Calu3 (cell line): ENCODE data around the gene SLC4A11. TPM values are rescaled to one million over a fixed set of nuclear protein-coding genes. Genes with fewer than 3 reads are reported as not detected.

Source experiments
- BruUV-seq: library from RNA; stranded (reverse); fragments of 400-500 nt; replicated peaks from 2 replicates; lab custom pipeline; 2021; lab: Mats Ljungman, UMichigan
- CTCF ChIA-PET: fragments of 300-600 bp; sonication (Branson Sonifier 250); formaldehyde crosslinking; loops from one replicate; lab custom pipeline; 2022; ENCODE audit warnings: antibody characterized with exemption; lab: Charles Lee
- DNase-seq: peaks from one replicate; pipeline ENCODE4 v3.0.0; 2022
- H3K27ac Mint-ChIP-seq: one replicate; pipeline ENCODE4 v1.8.0; 2022; ENCODE audit warnings: mixed read lengths; ENCODE audit not compliant: unreplicated experiment
- H3K27me3 Mint-ChIP-seq: one replicate; pipeline ENCODE4 v1.8.0; 2022; ENCODE audit warnings: mixed read lengths; ENCODE audit not compliant: unreplicated experiment
- H3K36me3 Mint-ChIP-seq: one replicate; pipeline ENCODE4 v1.8.0; 2022; ENCODE audit warnings: mild to moderate bottlenecking, moderate library complexity, mixed read lengths; ENCODE audit not compliant: insufficient read depth, unreplicated experiment
- H3K4me1 Mint-ChIP-seq: one replicate; pipeline ENCODE4 v1.8.0; 2022; ENCODE audit warnings: mild to moderate bottlenecking, low read depth, mixed read lengths; ENCODE audit not compliant: unreplicated experiment
- H3K4me3 Mint-ChIP-seq: one replicate; pipeline ENCODE4 v1.8.0; 2022; ENCODE audit warnings: mild to moderate bottlenecking, low read depth, moderate library complexity, mixed read lengths; ENCODE audit not compliant: unreplicated experiment
- H3K9me3 Mint-ChIP-seq: one replicate; pipeline ENCODE4 v1.8.0; 2022; ENCODE audit warnings: low read depth, mixed read lengths; ENCODE audit not compliant: unreplicated experiment
- intact Hi-C: fragments of 100-400 bp; cut with micrococcal nuclease; formaldehyde crosslinking; loops from one replicate; pipeline ENCODE4 v1.10.0; 2022; ENCODE audit not compliant: unreplicated experiment
- total RNA-seq: library from RNA; stranded (reverse); gene quantifications from 2 replicates; pipeline ENCODE4 v1.2.3, GENCODE V29; 2022
- TF ChIP-seq, protein P1 (sequence below): fragments of 200-600 bp; IDR thresholded peaks from one replicate; pipeline ENCODE4 v1.8.0; 2022; ENCODE audit warnings: antibody characterized with exemption; ENCODE audit not compliant: unreplicated experiment

The SLC4A11 gene
- total RNA-seq, 1 experiment from 2014 or later, result 9.4 TPM

DNA sequence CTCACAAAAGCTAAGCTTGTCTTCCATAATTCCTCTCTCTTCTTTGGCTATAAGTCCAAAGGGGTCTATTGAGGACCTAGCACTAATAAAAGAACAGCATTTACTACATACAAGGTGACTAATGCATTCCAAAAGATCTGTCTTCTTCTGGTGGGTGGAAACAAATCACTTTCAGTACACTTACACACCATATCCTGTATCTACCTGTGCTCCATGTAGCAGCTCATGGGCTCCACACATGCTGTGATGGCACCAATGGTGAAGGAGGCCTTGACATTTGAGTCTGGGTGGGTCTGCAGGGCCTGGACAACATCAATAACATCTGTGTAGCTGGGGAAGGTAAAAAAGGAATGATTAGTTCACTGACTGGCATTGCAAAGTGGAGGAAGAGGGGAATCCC is 42.4 kb upstream of the SLC4A11 start:
- H3K27ac Mint-ChIP-seq, result no peak overlapping the region
- no peaks in the 10 kb centered on the region for H3K4me1 Mint-ChIP-seq
- no TSS peak for BruUV-seq
- H3K9me3 Mint-ChIP-seq, result no peaks in the 10 kb centered on the region
- DNase-seq, result no peak
- H3K4me3 Mint-ChIP-seq, result no peak overlapping the region
- CTCF ChIA-PET, result no interaction called here
- peaks cover 5% of the 10 kb centered on the region for H3K36me3 Mint-ChIP-seq
- TF ChIP-seq, protein P1, sequence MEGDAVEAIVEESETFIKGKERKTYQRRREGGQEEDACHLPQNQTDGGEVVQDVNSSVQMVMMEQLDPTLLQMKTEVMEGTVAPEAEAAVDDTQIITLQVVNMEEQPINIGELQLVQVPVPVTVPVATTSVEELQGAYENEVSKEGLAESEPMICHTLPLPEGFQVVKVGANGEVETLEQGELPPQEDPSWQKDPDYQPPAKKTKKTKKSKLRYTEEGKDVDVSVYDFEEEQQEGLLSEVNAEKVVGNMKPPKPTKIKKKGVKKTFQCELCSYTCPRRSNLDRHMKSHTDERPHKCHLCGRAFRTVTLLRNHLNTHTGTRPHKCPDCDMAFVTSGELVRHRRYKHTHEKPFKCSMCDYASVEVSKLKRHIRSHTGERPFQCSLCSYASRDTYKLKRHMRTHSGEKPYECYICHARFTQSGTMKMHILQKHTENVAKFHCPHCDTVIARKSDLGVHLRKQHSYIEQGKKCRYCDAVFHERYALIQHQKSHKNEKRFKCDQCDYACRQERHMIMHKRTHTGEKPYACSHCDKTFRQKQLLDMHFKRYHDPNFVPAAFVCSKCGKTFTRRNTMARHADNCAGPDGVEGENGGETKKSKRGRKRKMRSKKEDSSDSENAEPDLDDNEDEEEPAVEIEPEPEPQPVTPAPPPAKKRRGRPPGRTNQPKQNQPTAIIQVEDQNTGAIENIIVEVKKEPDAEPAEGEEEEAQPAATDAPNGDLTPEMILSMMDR, result no peak
- no peaks in the 10 kb centered on the region for H3K27me3 Mint-ChIP-seq
- intact Hi-C loops, result no loop called here

DNA sequence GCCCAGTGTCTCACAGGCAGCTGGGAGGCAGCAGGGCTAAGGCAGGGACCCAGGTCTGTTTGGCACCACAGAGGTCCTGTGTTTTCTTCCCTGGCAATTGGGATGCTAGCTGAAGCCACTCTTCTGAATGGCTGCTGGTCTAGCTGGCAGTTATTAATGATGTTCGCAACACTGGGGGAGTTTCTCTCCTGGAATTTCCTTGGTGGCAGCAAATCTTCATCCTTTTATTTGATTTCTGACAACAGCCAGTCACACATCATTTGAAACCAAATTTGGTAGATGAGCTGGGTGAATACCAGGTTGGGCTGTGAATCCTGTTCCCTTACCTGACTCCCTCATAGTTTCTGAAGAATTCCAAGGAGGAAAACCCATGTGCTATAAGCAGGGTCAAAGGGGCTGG is 40.8 kb upstream of the SLC4A11 start:
- intact Hi-C loops, result loop anchor here (5.0 kb wide), 1 partner anchor 62 kb away; no protein-coding TSS in a partner anchor
- Mint-ChIP-seq H3K4me1 (no peaks in the 10 kb centered on the region), H3K27ac (no peak overlapping the region), H3K36me3 (peaks cover 5% of the 10 kb centered on the region), H3K27me3 (no peaks in the 10 kb centered on the region), H3K4me3 (no peak overlapping the region), H3K9me3 (no peaks in the 10 kb centered on the region)
- TF ChIP-seq, protein P1, result no peak
- no peak for DNase-seq
- BruUV-seq, result no TSS peak
- CTCF ChIA-PET, result no interaction called here

DNA sequence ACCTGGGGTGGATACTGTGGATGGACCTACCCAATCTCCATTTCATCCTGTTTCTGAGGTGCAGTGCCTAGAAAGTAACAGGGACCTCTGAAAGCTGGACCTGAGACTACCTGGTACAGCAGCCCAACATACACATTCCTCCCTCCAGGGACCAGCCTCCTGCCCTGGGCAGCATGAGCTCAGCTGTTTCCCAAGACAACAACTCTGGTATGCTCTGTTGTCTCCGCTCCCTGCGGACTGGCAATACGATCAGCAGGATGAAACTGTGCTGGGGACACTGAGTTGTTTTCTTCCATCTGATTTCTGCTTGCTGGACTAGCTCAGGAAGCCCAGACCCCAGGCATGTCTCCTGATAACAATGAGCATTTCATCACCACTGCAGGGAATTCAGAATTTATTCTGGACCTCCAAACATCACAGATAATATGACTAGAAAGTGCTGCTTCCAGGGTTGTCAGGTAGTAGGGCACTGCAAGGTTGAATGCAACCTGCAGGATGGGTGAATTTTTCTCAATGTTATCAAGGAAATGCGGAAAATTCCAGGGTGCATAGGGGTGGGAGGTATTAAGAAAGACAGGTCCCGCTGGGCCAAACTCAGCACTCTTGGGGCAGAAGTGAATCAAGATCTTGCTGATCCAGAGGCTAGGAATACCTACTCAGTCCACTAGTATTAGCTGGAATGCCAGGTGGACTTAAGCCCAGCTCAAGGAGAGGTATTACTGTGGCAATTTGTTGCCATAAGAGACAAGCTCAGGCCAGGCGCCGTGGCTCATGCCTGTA is 38.9 kb upstream of the SLC4A11 start:
- CTCF ChIA-PET, result no interaction called here
- H3K4me1 Mint-ChIP-seq, result no peaks in the 10 kb centered on the region
- no peak overlapping the region for H3K4me3 Mint-ChIP-seq
- no peaks in the 10 kb centered on the region for H3K9me3 Mint-ChIP-seq
- no peak overlapping the region for H3K27ac Mint-ChIP-seq
- DNase-seq, result no peak
- TF ChIP-seq, protein P1, result no peak
- no peaks in the 10 kb centered on the region for H3K27me3 Mint-ChIP-seq
- peaks cover 5% of the 10 kb centered on the region for H3K36me3 Mint-ChIP-seq
- no TSS peak for BruUV-seq
- intact Hi-C loops, result loop anchor here (5.0 kb wide), 1 partner anchor 61 kb away; no protein-coding TSS in a partner anchor

DNA sequence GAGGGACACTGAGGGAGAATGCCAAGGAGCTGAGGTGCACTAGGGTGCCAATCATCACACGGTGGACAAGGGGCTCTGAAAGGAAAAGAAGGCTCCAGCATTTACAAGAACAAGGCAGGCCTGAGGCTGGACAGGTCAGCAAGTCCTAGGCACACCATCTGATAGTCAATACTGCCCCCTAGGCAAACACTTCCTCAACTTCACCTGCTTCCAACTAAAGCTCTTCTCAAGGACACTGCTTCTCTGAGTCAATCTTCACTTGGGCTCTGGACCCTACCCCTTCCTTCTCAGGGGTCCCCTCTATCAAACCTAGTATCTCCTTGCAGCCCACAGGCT is 37.7 kb upstream of the SLC4A11 start:
- CTCF ChIA-PET, result interaction anchor here (0.6 to 1.0 kb wide), 2 partner anchors 8 to 231 kb away, joined by 3 to 5 read pairs; partner anchors contain the start of gene MRPS26
- TF ChIP-seq, protein P1, result no peak
- Mint-ChIP-seq H3K27ac (no peak overlapping the region), H3K36me3 (peaks cover 5% of the 10 kb centered on the region), H3K4me1 (no peaks in the 10 kb centered on the region), H3K4me3 (no peak overlapping the region), H3K9me3 (no peaks in the 10 kb centered on the region), H3K27me3 (no peaks in the 10 kb centered on the region)
- intact Hi-C loops, result loop anchor here (5.0 kb wide), 1 partner anchor 59 kb away; no protein-coding TSS in a partner anchor
- DNase-seq, result peak; percentile 4
- no TSS peak for BruUV-seq
